HG02938 (cell line): Measurements from ENCODE around the gene CCDC85C.
A peak's percentile ranks its signal among the peaks of the same experiment; 100 is the strongest.
"Not testable (repeated sequence)": the region's sequence is repeated elsewhere in the genome, so short reads cannot be mapped to it uniquely, and the experiment has no call there.

Source experiments
- ATAC-seq: cut with Tn5 transposase; IDR thresholded peaks from one replicate; pipeline ENCODE4 v1.9.1; 2021; ENCODE audit warnings: mild to moderate bottlenecking, moderate library complexity; ENCODE audit not compliant: unreplicated experiment

CCDC85C gene

DNA sequence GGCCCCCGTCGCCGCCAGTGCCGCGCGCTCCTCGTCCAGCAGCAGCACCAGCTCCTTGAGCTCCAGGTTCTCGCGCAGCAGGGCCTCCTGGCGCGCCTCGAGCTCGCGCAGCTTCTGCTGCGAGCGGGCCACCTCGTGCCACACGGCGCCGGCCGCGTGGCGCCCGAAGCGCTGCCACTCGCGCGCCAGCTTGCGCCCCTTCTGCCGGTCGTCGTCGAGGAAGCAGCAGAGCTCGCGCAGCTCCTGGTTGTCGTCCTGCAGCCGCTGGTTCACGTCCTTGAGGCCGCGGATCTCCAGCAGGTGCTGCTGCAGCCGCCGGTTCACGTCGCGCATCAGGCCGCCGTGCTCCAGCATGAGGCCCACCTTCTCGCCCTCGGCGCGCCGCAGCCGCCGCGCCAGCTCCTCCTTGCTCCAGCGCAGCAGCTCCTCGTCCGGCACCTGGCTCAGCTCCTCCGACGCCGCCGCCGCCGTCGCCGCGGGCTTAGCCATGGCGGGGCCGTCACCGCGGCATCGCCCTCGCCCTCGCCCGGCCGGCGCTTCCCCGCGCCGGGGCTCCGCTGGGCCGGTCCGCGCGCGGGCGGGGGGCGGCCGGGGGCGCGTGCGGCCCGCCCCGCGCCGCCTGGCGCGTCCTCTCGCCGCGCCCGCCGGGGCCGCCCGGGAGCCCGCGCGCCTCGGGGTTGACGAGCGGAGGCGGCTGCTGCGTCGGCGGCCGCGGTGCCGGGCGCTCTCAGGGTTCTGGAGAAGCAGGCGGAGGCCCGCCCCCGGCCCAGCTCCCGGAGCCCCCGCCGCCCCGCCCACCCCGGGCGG, at the start of gene CCDC85C:
Gene CCDC85C, minus strand, starts transcription at position 737 of the 807 bp plus-strand sequence. Its CDS starts 248 bp downstream, at position 489.
- ATAC-seq, result peak; percentile 0

DNA sequence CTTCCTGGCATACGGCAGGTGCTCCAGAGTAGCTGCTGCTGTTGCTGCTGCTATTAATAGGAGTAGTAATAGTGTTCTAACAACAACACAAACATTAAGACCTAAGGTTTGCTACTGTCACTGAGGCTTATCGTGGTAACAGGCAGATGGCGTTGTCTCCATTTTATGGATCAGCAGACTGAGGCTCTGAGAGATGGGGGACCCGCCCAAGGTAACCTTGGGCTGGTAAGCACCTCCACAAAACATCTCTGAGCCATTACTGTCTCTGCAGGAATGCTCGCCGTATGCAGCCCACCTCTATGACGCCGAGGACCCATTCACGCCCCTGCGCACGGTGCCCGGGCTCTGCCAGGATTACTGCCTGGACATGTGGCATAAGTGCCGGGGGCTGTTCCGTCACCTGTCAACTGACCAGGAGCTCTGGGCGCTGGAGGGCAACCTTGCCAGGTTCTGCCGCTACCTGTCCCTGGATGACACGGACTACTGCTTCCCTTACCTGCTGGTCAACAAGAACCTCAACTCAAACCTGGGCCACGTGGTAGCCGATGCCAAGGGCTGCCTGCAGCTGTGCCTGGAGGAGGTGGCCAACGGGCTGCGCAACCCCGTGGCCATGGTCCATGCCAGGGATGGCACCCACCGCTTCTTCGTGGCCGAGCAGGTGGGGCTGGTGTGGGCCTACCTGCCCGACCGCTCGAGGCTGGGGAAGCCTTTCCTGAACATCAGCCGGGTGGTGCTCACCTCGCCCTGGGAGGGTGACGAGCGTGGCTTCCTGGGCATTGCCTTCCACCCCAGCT, 48.1 kb upstream of the CCDC85C start:
- no peak for ATAC-seq

DNA sequence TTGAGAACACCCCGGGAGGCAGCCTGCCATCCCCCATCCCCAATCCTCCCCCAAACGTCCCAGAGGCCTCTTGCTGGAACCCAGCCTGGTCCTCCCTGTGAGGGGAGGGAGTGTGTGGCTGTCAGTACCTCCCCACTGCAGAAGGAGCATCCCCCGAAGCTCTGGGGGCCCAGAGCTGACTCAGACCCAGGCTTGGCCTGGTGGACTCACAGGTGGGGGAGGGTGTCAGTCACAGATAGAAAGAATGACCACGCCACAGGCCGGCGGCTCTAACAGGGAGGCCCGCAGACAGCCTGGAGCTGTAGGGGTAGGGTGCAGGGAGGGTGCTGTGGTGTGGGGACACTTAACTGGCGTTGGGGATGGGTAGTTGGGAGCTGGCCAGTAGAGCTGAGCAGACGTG, 46.2 kb upstream of the CCDC85C start:
- no peak for ATAC-seq

DNA sequence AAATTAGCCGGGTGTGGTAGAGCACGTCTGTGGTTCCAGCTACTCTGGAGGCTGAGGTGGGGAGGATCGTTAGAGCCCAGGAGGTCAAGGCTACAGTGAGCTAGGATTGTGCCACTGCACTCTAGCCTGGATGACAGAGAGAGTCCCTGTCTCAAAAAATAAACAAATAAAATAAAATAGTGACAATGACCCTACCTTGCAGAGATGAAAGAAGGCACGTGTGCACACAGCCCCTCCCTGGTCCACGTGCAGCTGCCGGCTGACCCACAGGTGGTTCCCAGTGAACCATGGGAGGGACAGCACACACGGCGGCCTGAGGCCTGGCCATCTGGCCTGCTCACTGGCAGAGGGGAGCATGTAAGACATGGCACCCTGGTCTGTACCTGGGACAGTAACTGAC, 45.6 kb upstream of the CCDC85C start:
- no peak for ATAC-seq

DNA sequence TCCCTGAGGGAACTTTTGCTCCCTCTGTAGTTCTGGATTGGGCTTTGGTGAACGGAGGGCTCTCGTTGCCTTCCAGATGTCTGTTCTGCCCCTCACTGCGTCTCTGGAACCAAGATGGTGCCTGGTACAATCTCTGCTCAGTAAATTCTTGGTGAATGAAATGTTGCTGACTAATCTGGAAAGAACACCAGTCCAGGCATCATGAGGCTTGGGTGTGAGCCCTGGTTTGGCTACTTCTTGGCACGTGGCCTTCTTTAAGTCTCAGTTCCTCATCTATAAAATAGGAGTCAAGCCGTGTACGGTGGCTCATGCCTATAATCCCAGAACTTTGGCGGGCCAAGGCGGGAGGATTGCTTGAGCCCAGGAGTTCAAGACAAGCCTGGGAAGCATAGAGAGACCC, 45.2 kb upstream of the CCDC85C start:
- ATAC-seq, result no peak

DNA sequence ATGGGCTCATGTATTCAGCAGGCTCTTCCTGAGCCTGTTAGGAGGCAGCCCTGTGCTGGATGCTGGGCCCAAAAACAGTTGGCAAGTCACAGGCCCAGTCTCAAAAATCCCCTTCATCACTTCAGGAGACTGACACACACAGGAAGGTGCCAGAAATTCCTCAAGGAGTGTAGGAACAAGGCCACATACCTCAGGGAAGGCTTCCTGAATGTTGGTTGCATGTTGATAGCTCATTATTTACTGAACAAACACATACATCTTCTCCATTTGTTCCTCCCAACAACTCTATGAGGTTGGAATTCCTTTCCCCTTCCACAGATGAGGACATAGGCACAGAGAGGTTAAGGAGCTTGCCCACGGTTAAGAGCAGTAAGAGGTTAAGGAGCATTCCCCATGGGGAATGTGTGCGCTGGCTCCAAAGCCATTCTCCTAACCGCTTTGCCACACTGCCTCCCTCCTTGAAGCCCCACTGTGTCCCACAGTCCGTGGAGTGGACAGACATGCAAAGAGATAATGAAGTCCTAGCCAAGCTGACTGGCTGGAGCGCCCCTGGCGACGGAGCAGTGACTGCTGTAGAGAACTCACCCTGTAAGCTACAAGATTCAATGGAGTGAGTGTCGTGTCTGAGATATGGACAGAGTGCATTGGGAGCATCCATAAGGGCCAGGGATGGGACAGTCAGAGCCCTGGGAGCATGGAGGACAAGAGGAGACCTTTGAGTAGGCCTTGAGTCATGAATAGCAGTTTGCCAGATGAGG, 44.2 kb upstream of the CCDC85C start:
- ATAC-seq, result no peak

DNA sequence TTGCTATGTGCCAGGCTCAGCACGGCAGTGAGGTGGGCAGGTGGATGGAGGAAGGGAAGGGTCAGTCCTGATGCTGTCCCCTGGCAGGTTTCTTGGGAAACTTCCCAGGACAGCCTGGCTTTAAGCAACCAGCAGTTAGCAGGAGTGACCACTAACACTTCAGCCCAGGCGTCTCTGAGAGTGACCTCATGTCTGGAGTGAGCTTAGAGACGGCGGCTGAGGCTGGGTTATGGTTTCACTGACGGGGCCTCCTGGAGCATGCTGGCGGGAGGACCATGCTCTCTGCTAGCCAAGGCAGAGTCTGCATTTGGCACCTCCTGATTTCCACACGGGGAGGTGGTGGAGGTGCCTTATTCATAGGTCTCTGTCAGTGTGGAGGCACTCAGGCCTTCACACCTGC, 43.4 kb upstream of the CCDC85C start:
- ATAC-seq, result no peak

DNA sequence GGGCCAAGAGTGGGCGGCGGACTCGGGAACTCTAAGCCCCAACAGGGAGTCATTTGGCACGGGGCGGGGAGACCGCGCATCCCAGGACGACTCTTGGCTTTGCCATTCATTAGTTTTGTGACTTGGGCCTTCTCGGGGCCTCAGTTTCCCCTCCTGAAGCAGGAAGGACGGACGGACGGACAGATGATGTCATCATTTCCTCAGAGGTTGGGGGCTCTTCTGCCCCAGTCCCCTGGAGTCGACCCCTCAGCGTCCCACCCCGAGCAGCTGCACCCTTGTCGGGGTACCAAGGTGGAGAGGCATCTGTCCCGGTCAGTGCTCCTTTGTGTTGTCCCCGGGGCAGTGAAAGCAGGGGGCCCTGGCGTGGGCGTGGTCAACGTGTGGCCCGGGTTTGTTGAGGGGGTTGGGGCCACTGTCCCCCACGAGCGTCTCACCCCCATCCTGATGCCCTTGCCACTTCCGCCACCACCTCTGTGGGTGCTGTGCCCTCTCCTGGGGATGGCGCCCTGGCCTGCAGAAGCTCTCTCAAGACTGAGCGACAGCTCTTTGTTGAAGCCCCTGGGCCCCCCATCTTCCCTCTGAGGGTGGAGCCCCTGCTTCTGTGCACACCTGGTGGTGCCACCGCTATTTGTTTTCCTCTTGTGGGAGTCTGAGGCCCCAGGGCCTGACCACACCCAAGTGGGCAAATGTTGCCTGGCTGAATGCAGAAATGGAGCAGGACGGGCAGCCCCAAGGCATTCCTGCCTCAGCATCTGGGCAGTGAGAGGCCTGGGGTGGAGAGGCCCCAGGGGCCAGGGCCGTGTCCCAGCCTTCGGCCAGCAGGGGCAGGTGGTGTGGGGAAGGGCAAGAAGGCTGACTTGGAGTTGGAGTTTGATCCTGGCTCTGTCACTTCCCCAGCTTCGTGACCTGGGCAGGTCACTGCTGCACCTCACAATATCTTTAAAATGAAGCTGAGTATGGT, 41.8 kb upstream of the CCDC85C start:
- ATAC-seq, result no peak

DNA sequence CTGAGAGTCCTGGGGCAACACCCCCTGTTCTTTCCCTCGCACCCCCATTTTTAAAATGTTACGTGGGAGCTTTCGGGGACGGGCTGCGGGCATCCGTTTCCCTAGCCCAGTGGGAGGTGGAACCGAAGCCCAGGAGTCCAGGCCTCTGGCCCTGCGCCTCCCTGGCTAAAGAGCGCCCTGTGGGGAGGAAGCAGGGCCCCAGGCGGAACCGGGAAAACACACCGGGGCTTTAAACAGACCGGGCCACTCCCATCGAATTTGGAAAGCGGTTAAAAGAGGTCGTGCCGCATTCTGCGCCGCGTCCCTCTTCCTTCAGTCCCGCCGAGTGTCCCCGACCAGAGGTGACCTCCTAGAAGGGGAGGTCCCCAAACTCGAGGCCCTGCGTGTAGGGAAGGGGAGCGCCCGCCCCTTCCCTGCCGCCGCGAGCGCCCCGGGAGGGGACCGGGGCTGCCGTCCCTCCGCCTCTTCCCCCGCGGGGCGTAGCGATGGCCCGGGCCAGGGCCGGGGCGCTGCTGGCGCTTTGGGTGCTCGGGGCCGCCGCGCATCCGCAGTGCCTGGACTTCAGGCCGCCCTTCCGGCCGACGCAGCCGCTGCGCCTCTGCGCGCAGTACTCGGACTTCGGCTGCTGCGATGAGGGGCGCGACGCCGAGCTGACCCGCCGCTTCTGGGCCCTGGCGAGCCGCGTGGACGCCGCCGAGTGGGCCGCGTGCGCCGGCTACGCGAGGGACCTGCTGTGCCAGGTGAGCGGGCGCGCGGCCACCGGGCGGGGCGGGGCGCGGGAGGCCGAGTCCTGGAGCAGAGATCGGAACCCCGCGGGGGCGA, 40.9 kb upstream of the CCDC85C start, which contains the start of gene HHIPL1:
Gene HHIPL1, plus strand, starts transcription at position 407 of the 822 bp plus-strand sequence. Its CDS starts 79 bp downstream, at position 486.
- no peak for ATAC-seq

DNA sequence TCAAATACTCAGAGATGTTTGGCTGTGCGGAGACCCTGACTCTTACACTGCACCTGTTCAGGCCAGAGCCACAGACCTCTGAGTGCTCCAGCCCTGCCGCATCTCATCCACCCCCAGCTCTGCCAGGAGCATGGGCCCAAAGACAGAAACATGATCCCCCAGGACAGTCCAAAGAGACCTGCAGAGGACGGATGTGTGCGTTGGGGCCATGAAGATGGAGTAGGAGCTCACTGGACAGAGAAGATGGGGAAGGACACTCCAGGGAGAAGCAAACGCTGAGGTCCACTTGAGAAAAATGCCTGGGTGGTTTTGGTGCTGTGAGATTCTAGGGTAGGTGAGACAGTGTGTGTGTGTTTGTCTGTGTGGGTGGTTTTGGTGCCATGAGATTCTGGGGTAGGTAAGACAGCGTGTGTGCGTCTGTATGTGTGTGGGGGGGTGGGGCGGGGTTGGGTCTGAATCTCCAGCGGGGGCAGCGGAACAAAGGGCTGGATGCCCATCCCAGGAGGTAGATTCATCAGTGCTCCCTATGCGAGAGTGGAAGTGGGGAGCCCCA, 40.1 kb upstream of the CCDC85C start:
- ATAC-seq, result no peak

DNA sequence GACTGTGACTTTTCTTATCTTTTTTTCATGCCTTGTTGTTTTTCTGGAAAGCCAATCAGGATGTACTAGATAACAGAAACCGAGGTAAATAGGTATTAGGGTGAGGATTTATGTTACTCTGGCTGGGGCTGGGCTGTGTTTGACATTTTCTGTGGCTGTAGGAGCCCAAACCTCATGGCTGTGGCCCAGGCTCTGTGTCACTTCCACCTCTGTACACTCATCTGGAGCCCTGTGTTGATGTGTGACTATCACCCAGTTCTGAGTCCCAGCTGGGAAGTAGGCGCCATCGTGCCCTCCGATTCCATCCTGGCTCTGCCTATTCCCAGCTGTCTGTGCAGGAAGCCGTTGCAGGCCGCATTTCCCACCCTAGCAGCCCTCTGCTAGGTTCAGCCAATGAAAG, 39.3 kb upstream of the CCDC85C start:
- no peak for ATAC-seq

DNA sequence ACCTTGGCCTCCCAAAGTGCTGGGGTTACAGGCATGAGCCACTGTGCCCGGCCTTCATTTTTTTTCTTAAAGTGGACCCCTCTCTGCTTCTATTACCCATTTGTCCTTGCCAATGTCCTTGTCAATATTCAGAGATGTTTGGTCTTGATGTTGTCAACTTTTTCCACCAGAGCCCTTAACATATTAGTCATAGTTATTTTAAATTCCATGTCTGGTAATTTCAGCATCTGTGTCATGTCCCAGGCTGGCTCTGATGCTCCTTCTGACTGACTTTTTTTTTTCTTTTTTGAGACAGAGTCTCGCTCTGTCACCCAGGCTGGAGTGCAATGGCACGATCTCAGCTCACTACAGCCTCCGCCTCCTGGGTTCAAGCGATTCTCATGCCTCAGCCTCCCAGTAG, 38.8 kb upstream of the CCDC85C start:
- not testable (repeated sequence) for ATAC-seq

DNA sequence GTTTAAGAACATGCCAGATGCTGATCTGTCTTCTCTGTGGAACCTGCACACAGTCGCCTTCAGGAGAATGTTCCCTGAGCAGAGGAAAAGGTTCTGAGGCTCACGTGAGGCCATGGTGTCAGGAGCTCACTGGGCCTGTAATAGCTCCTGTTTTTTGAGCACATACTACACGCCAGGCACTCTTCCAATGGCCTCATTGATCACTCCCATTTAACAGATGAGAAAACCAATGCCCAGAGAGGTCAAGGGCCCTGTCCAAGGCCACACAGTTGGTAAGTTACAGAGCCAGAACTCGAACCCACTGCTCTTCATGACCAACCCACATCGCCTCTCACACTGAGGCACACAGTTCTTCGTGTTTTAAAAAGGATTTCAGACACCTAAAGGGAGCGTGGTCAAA, 33.6 kb upstream of the CCDC85C start:
- ATAC-seq, result no peak

DNA sequence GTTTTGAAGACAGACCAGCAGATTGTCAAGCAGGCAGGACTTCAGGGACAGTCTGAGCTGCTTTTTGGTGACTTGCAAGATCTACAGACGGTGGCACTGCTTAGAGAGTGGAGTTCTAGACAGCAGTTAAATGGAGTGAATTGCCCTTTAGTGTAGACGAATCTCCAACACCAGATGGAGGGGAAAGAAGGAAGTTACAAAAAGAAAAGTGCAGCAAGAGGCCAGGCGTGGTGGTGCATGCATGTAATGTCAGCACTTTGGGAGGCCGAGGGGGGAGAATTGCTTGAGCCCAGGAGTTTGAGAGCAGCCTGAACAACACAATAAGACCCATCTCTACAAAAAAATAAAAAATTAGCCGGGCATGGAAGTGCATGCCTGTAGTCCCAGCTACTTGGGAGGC, 32.5 kb upstream of the CCDC85C start:
- no peak for ATAC-seq

DNA sequence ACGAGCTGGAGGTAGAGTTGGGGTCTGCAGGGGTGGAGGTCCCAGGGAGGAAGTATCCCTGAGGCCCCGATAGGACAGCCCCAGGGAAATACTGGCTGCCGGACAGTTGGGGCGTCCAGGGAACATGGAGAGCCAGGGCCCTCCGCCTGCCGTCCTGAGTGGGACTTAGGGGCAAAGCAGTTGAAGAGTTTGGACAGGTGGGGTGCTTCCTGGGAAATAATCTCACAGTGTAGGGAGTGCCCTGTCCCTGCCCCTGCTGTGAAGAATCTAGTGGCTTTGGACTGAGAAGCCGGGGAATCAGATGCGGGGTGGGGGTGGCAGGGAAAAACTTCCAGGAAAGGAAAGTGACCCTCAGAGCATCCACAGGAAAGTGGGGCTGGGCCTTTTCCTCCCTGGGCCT, 31.1 kb upstream of the CCDC85C start:
- ATAC-seq, result no peak

DNA sequence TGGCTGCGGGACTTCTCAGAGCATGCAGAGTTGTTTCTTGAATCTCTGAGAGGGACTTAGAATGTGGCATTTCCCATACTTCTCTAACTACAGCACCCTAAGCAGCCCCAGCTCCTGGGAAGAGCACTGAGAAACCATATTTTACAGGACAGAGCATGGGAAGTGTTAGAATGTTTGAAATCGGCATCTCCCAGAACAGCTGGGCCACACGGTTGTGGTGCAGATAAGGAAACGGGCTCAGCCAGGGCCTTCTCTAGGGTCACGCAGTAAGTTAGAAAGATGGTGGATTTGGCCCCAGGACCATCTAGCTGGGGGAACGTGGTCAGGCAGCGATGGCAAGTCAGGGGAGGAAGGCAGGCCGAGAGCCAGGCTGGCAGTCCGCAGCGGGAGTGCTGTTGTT, 30.4 kb upstream of the CCDC85C start:
- no peak for ATAC-seq

DNA sequence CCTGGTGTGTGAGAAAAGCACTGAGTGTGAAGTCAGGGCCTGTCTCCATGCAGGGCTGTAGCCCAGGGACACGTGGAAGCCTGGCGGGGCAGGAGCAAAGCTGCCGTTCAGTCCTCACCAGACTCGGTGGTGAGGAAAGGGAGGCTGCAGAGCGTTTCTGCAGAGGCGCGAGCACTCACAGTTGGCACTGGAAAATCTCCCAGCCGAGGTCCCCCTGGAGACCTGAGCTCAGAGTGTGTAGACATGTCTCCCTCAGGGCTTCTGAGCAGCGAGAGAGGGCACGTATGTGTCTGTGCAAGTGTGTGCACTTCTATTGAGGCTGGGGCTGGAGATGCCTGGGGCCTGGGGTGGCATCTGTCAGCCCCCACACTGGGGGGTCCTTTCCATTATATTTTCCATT, 29.9 kb upstream of the CCDC85C start:
- ATAC-seq, result no peak

DNA sequence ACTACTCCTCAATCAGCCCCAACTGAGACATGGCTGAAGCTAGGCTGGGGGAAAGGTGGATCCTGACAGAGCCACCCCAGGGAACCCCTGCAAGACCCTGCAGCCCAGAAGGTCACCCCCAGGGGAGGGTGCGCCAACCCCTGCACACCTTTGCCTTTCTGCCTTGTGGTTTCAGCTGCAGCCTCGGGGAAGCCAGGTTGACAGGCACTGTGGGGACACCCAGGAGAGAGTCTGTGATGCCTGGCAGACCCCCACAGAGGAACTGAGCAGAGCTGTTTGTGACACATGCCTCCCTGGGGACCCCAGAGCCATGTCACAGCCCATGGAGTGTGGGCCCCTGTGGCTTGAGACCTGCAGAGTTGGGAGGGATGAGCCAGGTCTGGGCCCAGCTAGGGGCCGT, 29.1 kb upstream of the CCDC85C start:
- ATAC-seq, result no peak

DNA sequence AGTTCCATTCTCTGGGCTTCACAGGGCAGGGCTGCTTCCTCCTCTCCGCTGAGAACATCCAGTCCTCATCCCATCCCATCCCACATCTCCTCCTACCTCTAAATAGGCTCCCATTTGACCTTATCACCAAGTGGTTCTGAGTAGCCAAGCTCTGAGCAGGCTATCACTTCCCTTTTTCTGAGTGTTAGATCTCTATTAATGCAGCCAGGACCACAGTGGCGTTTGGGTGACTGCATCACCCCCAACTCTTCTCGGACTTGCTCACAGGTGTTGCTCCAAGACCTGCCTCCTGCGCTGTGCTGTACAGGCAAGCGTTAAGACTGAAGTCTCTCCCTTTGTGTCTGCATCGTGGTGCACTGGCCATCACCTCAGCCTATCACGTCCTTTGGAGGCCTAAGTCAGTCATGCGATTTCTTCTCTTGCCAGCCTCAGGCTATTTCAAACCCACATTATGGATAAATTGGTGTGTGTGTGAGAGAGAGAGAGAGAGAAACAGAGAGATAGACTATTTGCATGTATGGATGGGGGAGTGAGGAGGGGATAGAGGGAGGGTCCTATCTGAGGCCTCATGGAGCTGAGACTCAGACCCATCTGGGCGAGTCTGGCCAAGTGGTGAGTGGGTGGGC, 28.5 kb upstream of the CCDC85C start:
- ATAC-seq, result no peak
